Measurements from ENCODE around the gene ADAMTS19. TPM values are rescaled to one million over a fixed set of nuclear protein-coding genes. Genes with fewer than 3 reads are reported as not detected.

Gene ADAMTS19
- total and polyA plus RNA-seq, 2 of the 13 experiments (the other 11 are each of a cell fraction or from before 2014, with no cell fraction given): not detected

- TF ChIP-seq KIAA2018 (CRISPR knock-in tag; IDR thresholded peaks at IDR 0.05; ENCODE audit: borderline replicate concordance) (no peak), HIVEP1 (CRISPR knock-in tag; IDR thresholded peaks at IDR 0.05) (no peak), KMT2A (CRISPR knock-in tag; IDR thresholded peaks at IDR 0.05) (no peak), NR3C1 (CRISPR knock-in tag; IDR thresholded peaks at IDR 0.05) (no peak), FLYWCH1 (CRISPR knock-in tag; IDR thresholded peaks at IDR 0.05) (no peak), ZHX1 (CRISPR knock-in tag; IDR thresholded peaks at IDR 0.05; ENCODE audit: low read depth) (no peak), ZC3H13 (CRISPR knock-in tag; IDR thresholded peaks at IDR 0.05) (no peak), TAF1 (CRISPR knock-in tag; IDR thresholded peaks at IDR 0.05) (no peak), ZNF768 (CRISPR knock-in tag; IDR thresholded peaks at IDR 0.05) (no peak)
Observed at GRCh38 chr5:129609710-129610109, 149.6 kb downstream of the ADAMTS19 start (continued).

Data from HepG2 (cell line).